ENCODE results near the gene SUMF1.

GRCh38 chr3:4512895-4513616 lies 46.0 kb upstream of the SUMF1 start:
- no peak for TF ChIP-seq CTCF (IDR thresholded peaks at IDR 0.05; ENCODE audit: low read length)
- no peak for TF ChIP-seq EZH2phosphoT487 (IDR thresholded peaks at IDR 0.05; ENCODE audit: low read length)
- no peak for TF ChIP-seq EZH2 (optimal IDR thresholded peaks at IDR 0.05; ENCODE audit: low read depth, low read length)
